HepG2 (cell line): Measurements from ENCODE around the gene SSBP2.

Experiments
- MATR3 ChIP-seq: sonication (generic); formaldehyde crosslinking; IDR thresholded peaks from 2 replicates; pipeline ENCODE4 v1.4.0; 2020; ENCODE audit warnings: missing genetic modification reagents
- NCOR1 ChIP-seq: fragments of 200-600 bp; sonication (generic); IDR thresholded peaks from 2 replicates; pipeline ENCODE4 v1.7.0; 2017; ENCODE audit warnings: antibody characterized with exemption, low read length, borderline replicate concordance
- NFIC ChIP-seq: IDR thresholded peaks from 2 replicates; pipeline ENCODE4 v1.6.1; 2012; ENCODE audit warnings: mild to moderate bottlenecking, low read length, inconsistent platforms
- SP2 ChIP-seq: sonication (generic); formaldehyde crosslinking; IDR thresholded peaks from 2 replicates; pipeline ENCODE4 v1.5.1; 2020; ENCODE audit warnings: mild to moderate bottlenecking, missing genetic modification reagents
- ZNF44 ChIP-seq: sonication (generic); formaldehyde crosslinking; IDR thresholded peaks from 2 replicates; pipeline ENCODE4 v1.5.1; 2020; ENCODE audit warnings: mild to moderate bottlenecking, missing genetic modification reagents
- ZNF451 ChIP-seq: sonication (generic); formaldehyde crosslinking; IDR thresholded peaks from 2 replicates; pipeline ENCODE4 v1.5.0; 2020; ENCODE audit warnings: mild to moderate bottlenecking, missing genetic modification reagents
- TF ChIP-seq, protein P1 (sequence below): sonication (generic); formaldehyde crosslinking; IDR thresholded peaks from 2 replicates; pipeline ENCODE4 v1.4.0; 2020; ENCODE audit warnings: missing genetic modification reagents

DNA sequence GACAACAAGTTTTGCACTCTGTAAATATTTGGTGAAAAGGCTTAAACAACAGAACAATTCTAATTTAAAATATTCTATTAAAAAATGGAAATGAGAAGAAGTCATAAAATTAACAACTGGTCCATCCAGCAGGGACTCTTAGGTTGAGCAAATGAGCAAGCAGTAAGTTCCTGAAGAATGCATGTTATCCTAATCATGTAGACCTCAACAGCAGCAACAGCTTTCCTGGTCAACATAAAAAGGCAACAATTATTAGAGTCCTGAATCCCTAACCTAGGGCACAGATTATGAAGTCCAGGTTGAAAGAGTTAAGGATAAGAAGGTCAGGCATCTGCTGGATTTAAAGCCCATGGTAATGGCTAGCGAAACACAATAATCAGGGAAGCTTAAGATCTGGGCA, 120.9 kb downstream of the SSBP2 start:
- no peak for TF ChIP-seq NFIC
- no peak for TF ChIP-seq MATR3 (CRISPR knock-in tag)
- TF ChIP-seq ZNF44, result no peak
- TF ChIP-seq SP2 (CRISPR knock-in tag), result no peak
- TF ChIP-seq, protein P1, sequence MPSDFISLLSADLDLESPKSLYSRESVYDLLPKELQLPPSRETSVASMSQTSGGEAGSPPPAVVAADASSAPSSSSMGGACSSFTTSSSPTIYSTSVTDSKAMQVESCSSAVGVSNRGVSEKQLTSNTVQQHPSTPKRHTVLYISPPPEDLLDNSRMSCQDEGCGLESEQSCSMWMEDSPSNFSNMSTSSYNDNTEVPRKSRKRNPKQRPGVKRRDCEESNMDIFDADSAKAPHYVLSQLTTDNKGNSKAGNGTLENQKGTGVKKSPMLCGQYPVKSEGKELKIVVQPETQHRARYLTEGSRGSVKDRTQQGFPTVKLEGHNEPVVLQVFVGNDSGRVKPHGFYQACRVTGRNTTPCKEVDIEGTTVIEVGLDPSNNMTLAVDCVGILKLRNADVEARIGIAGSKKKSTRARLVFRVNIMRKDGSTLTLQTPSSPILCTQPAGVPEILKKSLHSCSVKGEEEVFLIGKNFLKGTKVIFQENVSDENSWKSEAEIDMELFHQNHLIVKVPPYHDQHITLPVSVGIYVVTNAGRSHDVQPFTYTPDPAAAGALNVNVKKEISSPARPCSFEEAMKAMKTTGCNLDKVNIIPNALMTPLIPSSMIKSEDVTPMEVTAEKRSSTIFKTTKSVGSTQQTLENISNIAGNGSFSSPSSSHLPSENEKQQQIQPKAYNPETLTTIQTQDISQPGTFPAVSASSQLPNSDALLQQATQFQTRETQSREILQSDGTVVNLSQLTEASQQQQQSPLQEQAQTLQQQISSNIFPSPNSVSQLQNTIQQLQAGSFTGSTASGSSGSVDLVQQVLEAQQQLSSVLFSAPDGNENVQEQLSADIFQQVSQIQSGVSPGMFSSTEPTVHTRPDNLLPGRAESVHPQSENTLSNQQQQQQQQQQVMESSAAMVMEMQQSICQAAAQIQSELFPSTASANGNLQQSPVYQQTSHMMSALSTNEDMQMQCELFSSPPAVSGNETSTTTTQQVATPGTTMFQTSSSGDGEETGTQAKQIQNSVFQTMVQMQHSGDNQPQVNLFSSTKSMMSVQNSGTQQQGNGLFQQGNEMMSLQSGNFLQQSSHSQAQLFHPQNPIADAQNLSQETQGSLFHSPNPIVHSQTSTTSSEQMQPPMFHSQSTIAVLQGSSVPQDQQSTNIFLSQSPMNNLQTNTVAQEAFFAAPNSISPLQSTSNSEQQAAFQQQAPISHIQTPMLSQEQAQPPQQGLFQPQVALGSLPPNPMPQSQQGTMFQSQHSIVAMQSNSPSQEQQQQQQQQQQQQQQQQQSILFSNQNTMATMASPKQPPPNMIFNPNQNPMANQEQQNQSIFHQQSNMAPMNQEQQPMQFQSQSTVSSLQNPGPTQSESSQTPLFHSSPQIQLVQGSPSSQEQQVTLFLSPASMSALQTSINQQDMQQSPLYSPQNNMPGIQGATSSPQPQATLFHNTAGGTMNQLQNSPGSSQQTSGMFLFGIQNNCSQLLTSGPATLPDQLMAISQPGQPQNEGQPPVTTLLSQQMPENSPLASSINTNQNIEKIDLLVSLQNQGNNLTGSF, result no peak
- TF ChIP-seq ZNF451 (CRISPR knock-in tag), result no peak
- no peak for TF ChIP-seq NCOR1
